ENCODE data around the gene CGB1.

The CGB1 gene

DNA sequence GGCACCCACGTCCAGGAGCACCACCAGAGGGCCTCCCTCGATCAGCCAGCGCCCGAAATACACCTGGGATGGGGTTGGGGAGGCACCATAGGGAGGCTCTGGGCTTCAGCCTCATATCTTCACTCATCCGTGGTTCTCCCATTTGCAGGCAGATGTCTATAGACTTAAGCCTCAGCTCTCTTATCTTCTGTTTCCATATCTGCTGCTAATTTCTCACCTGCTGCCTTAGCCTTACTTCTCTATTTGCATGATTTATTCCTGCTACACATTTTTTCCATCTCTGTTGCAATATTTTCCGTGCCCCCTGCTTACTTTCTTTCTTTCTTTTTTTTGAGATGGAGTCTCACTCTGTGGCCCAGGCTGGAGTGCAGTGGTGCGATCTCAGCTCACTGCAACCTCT, 49.4 kb downstream of the CGB1 start:
- Histone ChIP-seq H3K36me3 (ENCODE audit: insufficient read depth, low read length) (peaks cover 46% of the 10 kb centered on the region), H3K9ac (ENCODE audit: low read length) (no peak overlapping the region), H3F3A (ENCODE audit: insufficient read depth, low read length) (no peaks in the 10 kb centered on the region), H3K27ac (ENCODE audit: low read depth, low read length, poor library complexity, severe bottlenecking) (peak overlapping the region; percentile 70), H3K4me2 (ENCODE audit: low read length) (no peak overlapping the region), H3K9me2 (ENCODE audit: low read depth, low read length) (no peaks in the 10 kb centered on the region), H3K9me3 (ENCODE audit: low read length) (no peaks in the 10 kb centered on the region), H4K20me1 (ENCODE audit: insufficient read depth, low read length) (no peaks in the 10 kb centered on the region), H3K27me3 (ENCODE audit: insufficient read depth, low read length) (no peaks in the 10 kb centered on the region), H3K4me1 (ENCODE audit: insufficient read depth, low read length, severe bottlenecking) (peaks cover 24% of the 10 kb centered on the region), H3K4me3 (ENCODE audit: low read depth, low read length, poor library complexity, severe bottlenecking) (no peak overlapping the region), H3K79me2 (ENCODE audit: insufficient read depth, low read length) (0 out of 2 replicates have a peak, but pooled peaks cover 4% of the 10 kb centered on the region), H2AFZ (ENCODE audit: low read length) (no peak overlapping the region)
- TF ChIP-seq EZH2 (IDR thresholded peaks at IDR 0.05; ENCODE audit: borderline replicate concordance, low read length) (no peak), CTCF (IDR thresholded peaks at IDR 0.05; ENCODE audit: low read length) (peak; percentile 27; the same call in 1 of the 2 replicates)

DNA sequence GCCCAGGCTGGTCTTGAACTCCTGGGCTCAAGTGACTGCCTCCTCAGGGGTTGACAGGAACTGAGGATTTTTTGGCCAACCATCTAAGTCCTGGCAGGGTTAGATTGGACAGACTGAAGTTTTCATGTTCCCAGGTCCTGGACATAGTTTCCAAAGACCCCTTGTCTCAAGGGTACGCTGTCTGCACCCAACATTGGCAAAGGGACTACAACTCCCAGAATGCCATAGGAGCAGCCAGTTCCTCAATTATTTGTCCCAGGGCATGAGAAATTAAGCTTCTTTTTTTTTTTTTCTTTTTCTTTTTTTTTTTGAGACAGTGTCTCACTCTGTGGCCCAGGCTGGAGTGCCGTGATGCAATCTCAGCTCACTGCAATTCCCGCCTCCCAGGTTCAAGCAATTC, 50.5 kb downstream of the CGB1 start:
- TF ChIP-seq EZH2 (IDR thresholded peaks at IDR 0.05; ENCODE audit: borderline replicate concordance, low read length) (no peak), CTCF (IDR thresholded peaks at IDR 0.05; ENCODE audit: low read length) (no peak)
- no peaks in the 10 kb centered on the region for H4K20me1 ChIP-seq (ENCODE audit: insufficient read depth, low read length)
- H2AFZ ChIP-seq (ENCODE audit: low read length): no peak overlapping the region
- no peak overlapping the region for H3K27ac ChIP-seq (ENCODE audit: low read depth, low read length, poor library complexity, severe bottlenecking)
- H3K4me2 ChIP-seq (ENCODE audit: low read length): no peak overlapping the region
- H3K9ac ChIP-seq (ENCODE audit: low read length): no peak overlapping the region
- H3K4me3 ChIP-seq (ENCODE audit: low read depth, low read length, poor library complexity, severe bottlenecking): no peak overlapping the region
- H3K36me3 ChIP-seq (ENCODE audit: insufficient read depth, low read length): peaks cover 46% of the 10 kb centered on the region
- H3K27me3 ChIP-seq (ENCODE audit: insufficient read depth, low read length): no peaks in the 10 kb centered on the region
- peaks cover 14% of the 10 kb centered on the region for H3K4me1 ChIP-seq (ENCODE audit: insufficient read depth, low read length, severe bottlenecking)
- no peaks in the 10 kb centered on the region for H3F3A ChIP-seq (ENCODE audit: insufficient read depth, low read length)
- H3K9me3 ChIP-seq (ENCODE audit: low read length): no peaks in the 10 kb centered on the region
- H3K9me2 ChIP-seq (ENCODE audit: low read depth, low read length): no peaks in the 10 kb centered on the region
- H3K79me2 ChIP-seq (ENCODE audit: insufficient read depth, low read length): no peaks in the 10 kb centered on the region

- Histone ChIP-seq H3K9ac (ENCODE audit: low read length) (no peak overlapping the region), H3K36me3 (ENCODE audit: insufficient read depth, low read length) (peaks cover 46% of the 10 kb centered on the region)
Observed at GRCh38 chr19:48985711-48986110, 51.0 kb downstream of the CGB1 start.

More at GRCh38 chr19:48985711-48986110, 51.0 kb downstream of the CGB1 start:
- H3K9me3 ChIP-seq (ENCODE audit: low read length): no peaks in the 10 kb centered on the region
- no peaks in the 10 kb centered on the region for H3K27me3 ChIP-seq (ENCODE audit: insufficient read depth, low read length)
- H3K79me2 ChIP-seq (ENCODE audit: insufficient read depth, low read length): no peaks in the 10 kb centered on the region
- H3K9me2 ChIP-seq (ENCODE audit: low read depth, low read length): no peaks in the 10 kb centered on the region
- H3K4me1 ChIP-seq (ENCODE audit: insufficient read depth, low read length, severe bottlenecking): peaks cover 14% of the 10 kb centered on the region
- TF ChIP-seq EZH2 (IDR thresholded peaks at IDR 0.05; ENCODE audit: borderline replicate concordance, low read length) (no peak), CTCF (IDR thresholded peaks at IDR 0.05; ENCODE audit: low read length) (no peak)
- no peak overlapping the region for H2AFZ ChIP-seq (ENCODE audit: low read length)
- no peak overlapping the region for H3K4me2 ChIP-seq (ENCODE audit: low read length)
- H4K20me1 ChIP-seq (ENCODE audit: insufficient read depth, low read length): no peaks in the 10 kb centered on the region
- H3K27ac ChIP-seq (ENCODE audit: low read depth, low read length, poor library complexity, severe bottlenecking): no peak overlapping the region
- H3K4me3 ChIP-seq (ENCODE audit: low read depth, low read length, poor library complexity, severe bottlenecking): no peak overlapping the region
- H3F3A ChIP-seq (ENCODE audit: insufficient read depth, low read length): no peaks in the 10 kb centered on the region

Measured in OCI-LY1 (cell line).